PFSK-1 (cell line): ENCODE results near the gene PLD5.

ENCODE experiments used
- POLR2AphosphoS5 ChIP-seq: IDR thresholded peaks from 2 replicates; pipeline ENCODE4 v1.6.1; 2012; ENCODE audit warnings: low read depth, mild to moderate bottlenecking, control low read depth, low read length, moderate library complexity
- TAF1 ChIP-seq: IDR thresholded peaks from 2 replicates; pipeline ENCODE4 v1.6.1; 2012; ENCODE audit warnings: low read length, control low read depth, borderline replicate concordance; ENCODE audit not compliant: insufficient read depth

DNA sequence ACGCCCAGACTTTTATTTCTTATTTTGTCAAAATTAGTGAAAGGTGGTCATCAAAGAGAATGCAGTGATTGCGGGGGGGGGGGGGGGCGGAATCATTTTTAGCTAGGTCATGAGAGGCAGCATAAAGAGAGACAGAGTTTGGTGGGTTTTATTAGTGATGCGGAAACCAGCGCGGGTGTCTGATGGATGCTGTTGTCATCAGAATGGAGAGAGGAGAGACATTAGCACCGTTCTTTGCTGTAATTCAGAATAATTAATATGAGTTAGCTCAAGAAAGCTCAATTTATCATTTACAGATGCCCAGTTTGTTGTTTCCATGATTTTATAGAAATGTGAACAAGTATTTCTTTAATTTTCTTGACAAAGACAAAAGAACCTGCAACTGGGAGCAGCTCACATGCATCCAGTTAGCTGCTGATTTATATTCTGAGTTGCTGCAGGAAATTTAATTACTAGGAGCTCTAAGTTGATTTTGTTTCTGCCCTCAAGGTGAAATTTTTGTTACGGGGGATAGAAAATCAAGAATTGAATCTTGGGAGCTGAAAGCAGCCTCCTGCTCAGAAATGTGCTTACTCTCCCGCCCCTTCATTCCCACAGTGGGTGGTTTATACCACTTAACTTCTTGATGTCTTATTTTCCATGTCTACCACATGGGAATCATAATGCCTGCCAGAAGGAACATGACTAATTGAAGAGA is 392.2 kb downstream of the PLD5 start:
- no peak for TF ChIP-seq POLR2AphosphoS5
- TF ChIP-seq TAF1 = no peak
